ENCODE measurements around the gene ACAA2. TPM values are rescaled to one million over a fixed set of nuclear protein-coding genes. Genes with fewer than 3 reads are reported as not detected.
"Not testable (repeated sequence)": the region's sequence is repeated elsewhere in the genome, so short reads cannot be mapped to it uniquely, and the experiment has no call there.

ACAA2 gene
- total RNA-seq, 4 donors from 2014 or later = 27.0 to 72.7 (median 35.0) TPM

GRCh38 chr18:49839012-49839411 is 25.7 kb upstream of the ACAA2 start:
- TF ChIP-seq CTCF (IDR thresholded peaks at IDR 0.05) = no peak
- no peak for TF ChIP-seq POLR2A (IDR thresholded peaks at IDR 0.05)
- no peak for DNase-seq (ENCODE audit: low spot score in 2 of 2)
- WGBS, 2 donors = 90 to 97% methylated on average over 8 of the region's 8 CpGs
- intact Hi-C loops (cut with DNase I; ENCODE audit: low total_unique reads) = no loop called here
- no peak overlapping the region for H3K4me3 ChIP-seq (ENCODE audit: low read depth, poor library complexity, severe bottlenecking)

GRCh38 chr18:49838381-49838780 is 25.0 kb upstream of the ACAA2 start:
- intact Hi-C loops (cut with DNase I; ENCODE audit: low total_unique reads) = no loop called here
- no peak overlapping the region for H3K4me3 ChIP-seq (ENCODE audit: low read depth, poor library complexity, severe bottlenecking)
- no peak for DNase-seq (ENCODE audit: low spot score in 2 of 2)
- WGBS, 2 donors = 90 to 96% methylated on average over 4 of the region's 4 CpGs
- TF ChIP-seq POLR2A (IDR thresholded peaks at IDR 0.05) (no peak), CTCF (IDR thresholded peaks at IDR 0.05) (no peak)

- no peak for TF ChIP-seq POLR2A (IDR thresholded peaks at IDR 0.05)
- no peak for TF ChIP-seq CTCF (IDR thresholded peaks at IDR 0.05)
- H3K4me3 ChIP-seq (ENCODE audit: low read depth, poor library complexity, severe bottlenecking) = no peak overlapping the region
- 77 to 82% methylated on average over 5 of the region's 5 CpGs for WGBS, 2 donors
- intact Hi-C loops (cut with DNase I; ENCODE audit: low total_unique reads) = no loop called here
- DNase-seq (ENCODE audit: low spot score in 2 of 2) = no peak
These were observed 24.6 kb upstream of the ACAA2 start for GRCh38 chr18:49837889-49838288.

- DNase-seq (ENCODE audit: low spot score in 2 of 2); intact Hi-C loops (cut with DNase I; ENCODE audit: low total_unique reads); H3K4me3 ChIP-seq (ENCODE audit: low read depth, poor library complexity, severe bottlenecking): not testable (repeated sequence)
- 94 to 96% methylated on average over 9 of the region's 9 CpGs for WGBS, 2 donors
These were observed 24.0 kb upstream of the ACAA2 start for GRCh38 chr18:49837316-49837835.

- no peak for TF ChIP-seq CTCF (IDR thresholded peaks at IDR 0.05)
- no peak for DNase-seq (ENCODE audit: low spot score in 2 of 2)
- no peak overlapping the region for H3K4me3 ChIP-seq (ENCODE audit: low read depth, poor library complexity, severe bottlenecking)
- 91% methylated on average over 2 of the region's 2 CpGs for WGBS, 2 donors
- intact Hi-C loops (cut with DNase I; ENCODE audit: low total_unique reads) = no loop called here
These were observed 22.1 kb upstream of the ACAA2 start for GRCh38 chr18:49835405-49835804.

- TF ChIP-seq POLR2A (IDR thresholded peaks at IDR 0.05) = no peak
- 30 to 94% methylated on average over 3 of the region's 3 CpGs for WGBS, 2 donors
- no peak for DNase-seq (ENCODE audit: low spot score in 2 of 2)
- no peak overlapping the region for H3K4me3 ChIP-seq (ENCODE audit: low read depth, poor library complexity, severe bottlenecking)
- intact Hi-C loops (cut with DNase I; ENCODE audit: low total_unique reads) = no loop called here
These were observed 20.9 kb upstream of the ACAA2 start for GRCh38 chr18:49834258-49834657.

- WGBS, 2 donors = 79 to 83% methylated on average over 4 of the region's 4 CpGs
- H3K4me3 ChIP-seq (ENCODE audit: low read depth, poor library complexity, severe bottlenecking) = no peak overlapping the region
- DNase-seq (ENCODE audit: low spot score in 2 of 2) = no peak
- intact Hi-C loops (cut with DNase I; ENCODE audit: low total_unique reads) = no loop called here
- TF ChIP-seq POLR2A (IDR thresholded peaks at IDR 0.05) (no peak), CTCF (IDR thresholded peaks at IDR 0.05) (no peak)
These were observed 20.5 kb upstream of the ACAA2 start for GRCh38 chr18:49833814-49834213.
